OCI-LY3 (cell line): Measurements from ENCODE around the gene OOSP1.

Source experiments
- H2AFZ ChIP-seq: fragments of 200-600, 300-600 bp; shearing (Covaris generic); 2 replicates; pipeline ENCODE4 v1.6.0; 2014; ENCODE audit warnings: antibody characterized with exemption, low read depth, low read length
- H3K27ac ChIP-seq: fragments of 200-600, 300-600 bp; sonication (generic); 2 replicates; pipeline ENCODE4 v1.5.1; 2014; ENCODE audit warnings: mild to moderate bottlenecking, low read length, moderate library complexity, mixed read lengths
- H3K27me3 ChIP-seq: fragments of 200-600, 300-600 bp; sonication (generic); 2 replicates; pipeline ENCODE4 v1.6.1; 2014; ENCODE audit warnings: low read depth, low read length, mixed read lengths
- H3K36me3 ChIP-seq: fragments of 200-600, 300-600 bp; sonication (generic); replicated peaks from 2 replicates; pipeline ENCODE3; 2014; ENCODE audit warnings: low read depth, low read length, mixed read lengths
- H3K4me1 ChIP-seq: fragments of 300-600, 200-600 bp; sonication (generic); 2 replicates; pipeline ENCODE4 v1.6.1; 2014; ENCODE audit warnings: low read length, mixed read lengths
- H3K4me2 ChIP-seq: fragments of 200-600, 300-600 bp; sonication (generic); 2 replicates; pipeline ENCODE4 v1.6.1; 2014; ENCODE audit warnings: low read length, mixed read lengths
- H3K4me3 ChIP-seq: fragments of 300-600, 200-600 bp; sonication (generic); 2 replicates; pipeline ENCODE4 v1.5.1; 2014; ENCODE audit warnings: antibody characterized with exemption, mild to moderate bottlenecking, low read length, moderate library complexity
- H3K79me2 ChIP-seq: fragments of 300-600, 200-600 bp; shearing (Covaris generic); 2 replicates; pipeline ENCODE4 v1.6.1; 2014; ENCODE audit warnings: mild to moderate bottlenecking, low read length, mixed read lengths
- H3K9ac ChIP-seq: fragments of 300-600, 200-600 bp; shearing (Covaris generic); 2 replicates; pipeline ENCODE4 v1.6.0; 2014; ENCODE audit warnings: mild to moderate bottlenecking, low read length, moderate library complexity
- H3K9me3 ChIP-seq: fragments of 200-600, 300-600 bp; shearing (Covaris generic); 2 replicates; pipeline ENCODE4 v1.6.1; 2014; ENCODE audit warnings: low read length, mixed read lengths; ENCODE audit not compliant: insufficient read depth
- H4K20me1 ChIP-seq: fragments of 200-600, 300-600 bp; sonication (generic); 2 replicates; pipeline ENCODE4 v1.6.1; 2016; ENCODE audit warnings: low read length, mixed read lengths; ENCODE audit not compliant: insufficient read depth
- EZH2phosphoT487 ChIP-seq: fragments of 200-600 bp; shearing (Covaris generic); IDR thresholded peaks from 2 replicates; pipeline ENCODE4 v1.6.1; 2018; ENCODE audit warnings: antibody characterized with exemption, mixed run types, low read depth
- TF ChIP-seq, protein P1 (sequence below): fragments of 200-600, 300-600 bp; sonication (generic); IDR thresholded peaks from 2 replicates; pipeline ENCODE4 v1.5.1; 2014; ENCODE audit warnings: antibody characterized with exemption, low read length, low read depth

OOSP1 gene

DNA sequence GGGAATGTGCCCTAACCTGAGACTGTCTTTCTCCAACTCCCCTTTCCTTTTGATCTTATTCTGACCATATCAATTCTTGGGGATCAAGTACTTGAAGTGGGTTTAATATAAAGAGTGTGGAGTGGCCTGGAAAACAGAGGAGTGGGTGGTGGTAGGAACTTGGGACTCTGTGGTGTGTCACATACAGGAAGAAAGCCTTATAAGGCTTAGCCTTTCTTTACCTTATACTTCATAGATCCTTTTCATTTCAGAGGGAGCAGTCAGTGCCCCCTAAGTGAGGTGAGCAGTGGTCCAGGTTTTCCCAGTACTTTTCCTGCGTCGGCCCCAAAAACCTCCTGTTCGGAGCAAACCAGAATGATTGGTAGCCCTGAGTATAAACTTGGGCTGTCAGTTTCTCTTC is 486 bp downstream of the OOSP1 start:
- Histone ChIP-seq H4K20me1 (no peaks in the 10 kb centered on the region), H3K79me2 (no peaks in the 10 kb centered on the region), H3K9ac (no peak overlapping the region), H3K27me3 (no peaks in the 10 kb centered on the region; the same call in 1 of the 2 replicates), H2AFZ (no peak overlapping the region), H3K4me3 (no peak overlapping the region), H3K36me3 (no peaks in the 10 kb centered on the region), H3K4me1 (no peaks in the 10 kb centered on the region), H3K4me2 (no peak overlapping the region), H3K9me3 (no peaks in the 10 kb centered on the region), H3K27ac (no peak overlapping the region)
- TF ChIP-seq, protein P1, sequence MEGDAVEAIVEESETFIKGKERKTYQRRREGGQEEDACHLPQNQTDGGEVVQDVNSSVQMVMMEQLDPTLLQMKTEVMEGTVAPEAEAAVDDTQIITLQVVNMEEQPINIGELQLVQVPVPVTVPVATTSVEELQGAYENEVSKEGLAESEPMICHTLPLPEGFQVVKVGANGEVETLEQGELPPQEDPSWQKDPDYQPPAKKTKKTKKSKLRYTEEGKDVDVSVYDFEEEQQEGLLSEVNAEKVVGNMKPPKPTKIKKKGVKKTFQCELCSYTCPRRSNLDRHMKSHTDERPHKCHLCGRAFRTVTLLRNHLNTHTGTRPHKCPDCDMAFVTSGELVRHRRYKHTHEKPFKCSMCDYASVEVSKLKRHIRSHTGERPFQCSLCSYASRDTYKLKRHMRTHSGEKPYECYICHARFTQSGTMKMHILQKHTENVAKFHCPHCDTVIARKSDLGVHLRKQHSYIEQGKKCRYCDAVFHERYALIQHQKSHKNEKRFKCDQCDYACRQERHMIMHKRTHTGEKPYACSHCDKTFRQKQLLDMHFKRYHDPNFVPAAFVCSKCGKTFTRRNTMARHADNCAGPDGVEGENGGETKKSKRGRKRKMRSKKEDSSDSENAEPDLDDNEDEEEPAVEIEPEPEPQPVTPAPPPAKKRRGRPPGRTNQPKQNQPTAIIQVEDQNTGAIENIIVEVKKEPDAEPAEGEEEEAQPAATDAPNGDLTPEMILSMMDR: no peak
- TF ChIP-seq EZH2phosphoT487: no peak

DNA sequence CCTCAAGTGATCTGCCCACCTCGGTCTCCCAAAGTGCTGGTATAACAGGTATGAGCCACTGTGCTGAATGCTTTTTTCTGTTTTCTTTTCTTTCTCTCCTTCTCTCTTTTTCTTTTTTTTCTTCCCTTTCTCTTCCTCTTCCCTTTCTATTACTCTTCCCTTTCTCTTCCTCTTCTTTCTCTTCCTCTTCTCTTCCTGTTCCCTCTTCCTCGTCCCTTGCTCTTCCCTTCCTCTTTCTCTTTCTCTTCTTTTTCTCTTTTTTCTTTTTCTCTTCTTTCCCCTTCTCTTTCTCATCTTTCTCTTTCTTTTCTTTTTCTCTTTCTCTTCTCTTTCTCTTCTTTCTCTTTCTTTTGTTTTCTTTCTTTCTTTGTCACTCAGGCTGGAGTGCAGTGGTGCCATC is 1.2 kb downstream of the OOSP1 start:
- H3K79me2 ChIP-seq: no peaks in the 10 kb centered on the region
- H3K36me3 ChIP-seq: no peaks in the 10 kb centered on the region
- no peaks in the 10 kb centered on the region for H3K9me3 ChIP-seq
- H3K27me3 ChIP-seq: no peaks in the 10 kb centered on the region; the same call in 1 of the 2 replicates
- H2AFZ ChIP-seq: no peak overlapping the region
- no peak overlapping the region for H3K4me2 ChIP-seq
- no peak overlapping the region for H3K27ac ChIP-seq
- H3K9ac ChIP-seq: no peak overlapping the region
- no peak overlapping the region for H3K4me3 ChIP-seq
- H4K20me1 ChIP-seq: no peaks in the 10 kb centered on the region
- no peaks in the 10 kb centered on the region for H3K4me1 ChIP-seq
- TF ChIP-seq, protein P1: no peak
- TF ChIP-seq EZH2phosphoT487: no peak

DNA sequence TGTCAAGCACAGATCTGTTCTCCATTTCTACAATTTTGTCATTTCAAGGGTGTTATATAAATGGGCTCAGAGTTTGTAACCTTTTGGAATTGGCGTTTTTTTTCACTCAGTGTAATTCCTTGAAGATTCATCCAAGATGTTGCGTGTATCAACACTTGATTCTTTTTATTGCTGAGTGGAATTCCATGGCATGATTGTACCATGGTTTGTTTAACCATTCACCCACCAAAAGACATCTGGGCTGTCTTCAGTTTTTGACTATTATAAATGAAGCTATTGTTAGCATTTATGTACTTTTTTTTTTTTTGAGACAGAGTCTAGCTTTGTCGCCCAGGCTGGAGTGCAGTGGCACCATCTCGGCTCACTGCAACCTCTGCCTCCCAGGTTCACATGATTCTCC is 2.9 kb downstream of the OOSP1 start:
- Histone ChIP-seq H3K9ac (no peak overlapping the region), H3K4me2 (no peak overlapping the region), H3K36me3 (no peaks in the 10 kb centered on the region), H3K9me3 (no peaks in the 10 kb centered on the region), H2AFZ (no peak overlapping the region), H3K4me3 (no peak overlapping the region), H4K20me1 (no peaks in the 10 kb centered on the region), H3K79me2 (no peaks in the 10 kb centered on the region), H3K27me3 (no peaks in the 10 kb centered on the region), H3K4me1 (no peaks in the 10 kb centered on the region), H3K27ac (no peak overlapping the region)
- TF ChIP-seq, protein P1: no peak
- no peak for TF ChIP-seq EZH2phosphoT487

DNA sequence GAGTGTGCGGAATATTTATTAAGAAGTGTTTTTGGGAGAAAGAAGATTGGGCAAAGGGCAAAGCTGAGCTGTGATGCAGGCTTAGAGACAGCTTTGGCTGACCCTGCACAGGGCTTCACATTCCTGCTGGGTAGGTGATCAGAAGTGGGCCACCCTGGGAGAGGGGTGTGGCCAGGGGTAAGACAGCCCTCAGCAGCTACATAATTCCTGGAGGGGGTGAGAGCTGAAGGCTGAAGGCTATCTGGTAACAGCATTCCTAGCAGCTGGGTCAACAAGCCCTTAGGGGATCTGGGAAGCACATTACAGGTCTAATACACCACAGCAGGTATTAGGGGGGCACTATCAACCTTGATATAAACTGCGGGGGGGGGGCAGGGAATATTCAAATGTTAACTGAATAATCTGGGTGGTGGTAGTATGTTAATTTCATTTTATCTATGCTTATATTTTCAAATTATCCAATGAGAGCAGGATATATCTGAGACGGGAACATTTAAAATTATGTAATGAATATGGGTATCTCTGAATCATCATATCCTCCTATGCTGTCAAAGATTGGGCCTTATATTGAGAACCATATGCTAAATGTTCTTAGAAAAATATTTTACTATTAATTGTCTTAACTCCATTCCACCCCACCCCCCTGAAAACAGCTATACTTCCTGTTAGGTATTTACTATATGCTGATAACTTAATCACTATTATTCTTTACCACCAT is 5.9 kb downstream of the OOSP1 start:
- Histone ChIP-seq H3K79me2 (no peaks in the 10 kb centered on the region), H3K27ac (no peak overlapping the region), H2AFZ (no peak overlapping the region), H3K4me2 (no peak overlapping the region), H3K36me3 (no peaks in the 10 kb centered on the region), H3K4me1 (no peaks in the 10 kb centered on the region), H3K9me3 (no peaks in the 10 kb centered on the region), H3K27me3 (no peaks in the 10 kb centered on the region), H3K9ac (no peak overlapping the region), H4K20me1 (no peaks in the 10 kb centered on the region), H3K4me3 (no peak overlapping the region)
- TF ChIP-seq, protein P1: no peak
- no peak for TF ChIP-seq EZH2phosphoT487
